NCI-H2029 (cell line): ENCODE data around the gene ATP6V0D1.

Source experiments
- DNase-seq: peaks from one replicate; lab custom pipeline; 2025; lab: John Stamatoyannopoulos, UW

ATP6V0D1 gene

DNA sequence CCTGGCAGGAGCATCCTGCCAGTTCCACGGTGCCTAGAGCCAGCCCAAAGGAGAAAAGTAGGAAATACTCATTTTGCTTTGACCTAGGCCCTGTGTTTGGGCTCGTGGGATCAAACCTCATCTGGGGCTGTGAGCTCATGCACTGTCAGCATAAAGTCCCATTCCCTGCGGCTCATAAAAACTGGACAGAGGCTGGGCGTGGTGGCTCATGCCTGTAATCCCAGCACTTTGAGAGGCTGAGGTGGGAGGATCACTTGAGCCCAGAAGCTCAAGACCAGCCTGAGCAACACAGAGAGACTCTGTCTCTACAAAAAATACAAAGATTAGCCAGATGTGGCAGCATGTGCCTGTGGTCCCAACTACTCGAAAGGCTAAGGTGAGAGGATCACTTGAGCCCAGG, 17.9 kb downstream of the ATP6V0D1 start:
- DNase-seq = no peak

- DNase-seq = no peak
Measured at GRCh38 chr16:67462279-67462655, 18.7 kb downstream of the ATP6V0D1 start.

GRCh38 chr16:67461600-67462278, 19.2 kb downstream of the ATP6V0D1 start:
- no peak for DNase-seq

DNA sequence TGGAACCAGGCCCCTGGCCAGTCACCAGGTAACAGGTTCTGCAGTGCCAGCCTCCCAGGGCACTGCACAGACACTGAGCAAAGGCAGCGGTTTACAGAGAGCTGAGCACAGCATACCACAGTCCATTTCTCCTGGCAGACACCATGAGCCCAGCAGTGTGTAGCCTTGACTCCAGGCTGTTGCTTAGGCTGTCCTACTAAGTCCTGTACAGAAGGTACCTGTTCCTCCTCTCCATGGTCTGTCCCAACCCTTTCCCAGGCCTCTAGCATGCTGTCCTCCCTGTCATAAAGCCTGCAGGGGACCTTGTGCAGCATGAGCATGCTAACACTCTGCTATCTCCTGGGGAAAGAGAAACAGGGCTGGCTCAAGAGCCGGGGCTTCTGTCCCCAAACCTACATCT, 20.0 kb downstream of the ATP6V0D1 start:
- no peak for DNase-seq

- no peak for DNase-seq
Measured at GRCh38 chr16:67460168-67460567, 20.8 kb downstream of the ATP6V0D1 start.

DNA sequence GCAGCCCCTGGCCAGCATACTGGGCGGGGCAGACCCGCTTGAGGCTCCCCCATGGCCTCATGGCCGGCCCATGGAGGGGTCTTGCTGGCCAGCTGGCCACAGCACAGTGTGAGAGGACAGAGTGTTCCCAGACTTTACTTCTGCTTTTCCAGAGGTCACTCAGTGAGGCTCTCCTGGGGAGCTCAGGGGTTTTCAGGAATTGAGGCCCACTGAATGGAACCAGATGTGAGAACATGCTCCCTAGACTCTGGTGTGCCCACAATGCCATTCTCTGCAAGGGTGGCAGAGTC, 21.2 kb downstream of the ATP6V0D1 start:
- no peak for DNase-seq

- peak; percentile 28 for DNase-seq
Measured at GRCh38 chr16:67459066-67459860, 21.7 kb downstream of the ATP6V0D1 start.

GRCh38 chr16:67458121-67458641, 22.8 kb downstream of the ATP6V0D1 start:
- DNase-seq = no peak

DNA sequence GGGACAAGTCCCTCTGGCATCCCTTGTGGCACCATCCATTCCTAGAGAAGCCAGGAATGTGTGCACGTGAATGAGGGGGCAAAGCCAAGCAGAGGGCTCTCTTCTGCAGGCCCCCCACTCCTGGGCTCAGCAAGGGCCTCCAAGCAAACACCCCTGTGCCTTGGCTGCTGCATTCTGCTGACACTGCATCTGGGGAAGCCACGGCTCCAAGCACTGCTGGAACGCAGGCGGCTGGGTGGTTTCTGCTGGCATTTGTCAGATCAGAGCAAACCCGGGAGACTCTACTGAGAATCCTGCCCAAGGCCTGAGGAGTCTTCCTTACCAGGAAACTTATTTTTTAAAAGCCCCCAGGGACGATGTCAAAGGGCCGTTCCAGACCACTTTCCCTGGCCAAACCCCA, 23.3 kb downstream of the ATP6V0D1 start:
- no peak for DNase-seq

DNA sequence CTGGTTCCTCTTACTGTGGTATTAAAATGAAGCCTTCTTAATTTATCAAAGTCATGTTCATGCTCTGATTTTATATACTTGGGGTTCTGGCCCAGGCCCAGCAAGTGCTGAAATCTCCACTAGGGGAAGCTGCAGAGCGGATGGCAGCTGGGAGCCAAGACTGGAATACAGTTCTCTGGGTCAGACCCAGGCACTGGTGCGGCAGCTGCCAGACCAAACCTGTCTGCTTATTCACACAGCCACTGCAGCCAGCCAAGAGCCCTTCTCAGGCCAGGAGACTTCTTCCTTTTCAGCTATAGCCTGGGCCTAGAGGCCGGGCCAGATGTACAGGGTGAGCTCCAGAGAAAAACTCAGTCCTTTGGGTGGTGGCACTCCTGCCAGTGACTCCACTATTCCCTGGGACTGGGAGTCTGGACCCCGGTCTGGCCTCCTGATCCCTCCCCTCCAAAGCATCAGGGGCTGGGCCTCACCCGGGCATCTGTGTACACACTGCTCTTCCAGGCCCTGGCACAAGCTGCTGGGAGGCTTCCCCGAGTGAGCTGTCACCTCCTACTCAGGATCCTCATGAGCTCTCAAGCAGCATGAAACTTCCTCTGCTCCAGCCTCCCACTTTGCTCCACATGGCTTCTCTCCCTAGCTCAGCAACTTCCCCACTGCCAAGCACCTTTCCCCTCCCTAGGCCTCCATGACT, 24.4 kb downstream of the ATP6V0D1 start:
- peak; percentile 51 for DNase-seq

- DNase-seq = no peak
Measured at GRCh38 chr16:67454852-67455251, 26.1 kb downstream of the ATP6V0D1 start.

GRCh38 chr16:67454104-67454503, 26.9 kb downstream of the ATP6V0D1 start:
- DNase-seq = no peak

DNA sequence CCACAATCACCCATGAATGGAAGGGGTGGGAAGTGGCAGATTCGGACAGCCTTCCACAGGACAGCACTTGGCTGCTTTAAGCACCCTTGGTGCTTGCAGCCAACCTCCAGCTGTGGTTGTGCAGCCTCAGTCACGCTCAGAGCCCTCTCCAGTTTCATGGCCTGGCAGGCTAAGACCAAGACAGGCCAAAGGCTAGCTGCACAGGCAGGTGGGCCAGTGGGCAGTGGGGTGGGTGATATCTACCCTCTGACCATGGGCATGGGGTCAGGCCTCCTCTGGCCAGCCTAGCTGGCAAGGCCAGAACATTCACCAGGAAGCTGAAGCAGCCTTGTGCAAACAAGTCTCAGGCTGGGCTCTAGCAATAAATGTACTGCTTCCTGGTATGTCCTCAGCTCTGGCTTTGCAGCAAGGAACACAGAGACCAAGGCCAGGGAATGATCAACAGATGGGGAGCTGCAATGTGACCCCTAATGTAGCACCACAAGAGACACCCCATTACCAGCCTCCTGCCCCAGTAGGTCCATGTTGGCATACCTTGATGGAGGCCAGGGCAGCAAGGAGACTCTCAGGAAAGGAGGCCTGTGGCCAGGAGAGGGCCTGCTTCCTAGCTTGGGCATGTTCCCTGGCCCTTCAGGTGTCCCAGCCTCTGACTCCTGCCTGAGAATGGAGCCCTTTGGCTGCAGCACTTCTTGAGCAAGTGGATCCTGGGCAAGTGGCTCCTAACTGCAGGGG, 29.1 kb downstream of the ATP6V0D1 start:
- DNase-seq = peak; percentile 71

GRCh38 chr16:67451061-67451703, 29.8 kb downstream of the ATP6V0D1 start:
- DNase-seq = peak; percentile 57

- DNase-seq = no peak
Measured at GRCh38 chr16:67449739-67450138, 31.2 kb downstream of the ATP6V0D1 start.

DNA sequence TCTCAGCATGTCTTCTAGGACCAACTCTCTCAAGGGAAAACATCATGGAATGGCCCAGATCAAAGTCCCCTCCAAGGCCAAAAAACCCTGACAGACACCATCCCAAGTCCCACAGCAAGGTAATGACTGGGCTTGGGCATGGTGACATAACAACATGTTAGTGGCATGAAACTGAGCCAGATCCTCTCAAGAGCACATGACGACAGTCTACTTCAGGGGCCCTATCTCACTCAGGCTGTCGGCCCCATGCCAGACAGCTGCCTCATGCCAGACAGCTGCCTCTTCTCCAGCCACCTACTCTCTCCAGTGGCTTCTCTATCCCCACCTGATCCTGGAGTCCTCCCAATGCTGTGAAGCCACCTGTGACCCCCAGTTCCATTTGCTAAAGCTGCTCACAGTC, 31.6 kb downstream of the ATP6V0D1 start:
- DNase-seq = peak; percentile 89

DNA sequence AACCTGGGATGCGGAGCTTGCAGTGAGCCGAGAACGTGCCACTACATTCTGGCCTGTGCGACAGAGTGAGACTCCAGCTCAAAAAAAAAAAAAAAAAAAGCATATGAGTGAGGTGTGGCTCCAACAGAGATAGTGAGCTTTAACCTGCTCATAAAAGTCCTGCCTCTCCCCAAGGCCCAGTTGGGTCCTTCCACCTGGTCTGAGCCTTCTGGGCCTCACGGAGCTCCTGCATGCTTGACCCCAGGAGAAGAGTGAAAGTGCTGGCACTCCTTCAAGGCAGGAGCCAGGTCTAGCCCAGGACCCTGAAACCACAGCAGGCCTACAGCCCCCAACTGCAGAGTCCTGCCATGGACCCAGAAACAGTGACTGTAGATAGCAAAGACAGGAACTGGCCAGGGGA, 32.4 kb downstream of the ATP6V0D1 start:
- DNase-seq = no peak

- no peak for DNase-seq
Measured at GRCh38 chr16:67447508-67448076, 33.4 kb downstream of the ATP6V0D1 start.

DNA sequence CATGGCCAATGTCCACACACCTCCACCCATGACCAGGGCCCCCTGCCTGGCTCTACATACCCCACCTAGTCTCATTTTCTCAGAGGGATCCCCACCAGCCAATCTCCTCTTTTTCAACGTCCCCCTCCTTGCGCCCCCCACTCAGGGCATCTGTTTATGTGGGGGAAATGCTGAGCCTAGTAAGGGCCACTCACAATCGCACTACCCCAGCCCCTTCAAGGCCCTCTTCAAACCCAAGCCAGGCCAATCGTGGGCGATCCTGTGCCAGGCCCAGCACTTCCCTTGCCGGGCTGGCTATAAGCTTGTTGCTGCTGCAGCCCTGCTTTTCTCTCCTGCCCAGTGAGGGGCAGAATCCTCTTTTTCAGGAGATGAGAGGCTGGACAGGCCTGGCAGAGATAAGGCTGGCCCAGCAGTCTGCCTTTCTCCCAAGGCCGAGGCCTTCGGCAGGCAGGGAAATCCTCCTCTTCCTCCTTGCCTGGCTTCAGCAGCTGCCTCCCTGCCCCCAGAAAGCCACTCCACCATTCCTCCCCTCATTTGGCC, 33.9 kb downstream of the ATP6V0D1 start:
- no peak for DNase-seq

- DNase-seq = no peak
Measured at GRCh38 chr16:67445913-67446907, 34.7 kb downstream of the ATP6V0D1 start.
